GM23338 (cell line): ENCODE data around the gene RIGI. TPM values are rescaled to one million over a fixed set of nuclear protein-coding genes. Genes with fewer than 3 reads are reported as not detected.

Experiments
- ATAC-seq: fragments of 200-7000 bp; cut with Tn5 transposase; 3 replicates; pipeline ENCODE4 v1.9.1; 2020
- DNase-seq: peaks from one replicate; pipeline ENCODE4 v3.0.0-alpha.2; 2015; ENCODE audit warnings: low spot score
- H2AFZ ChIP-seq: fragments of 200-600 bp; sonication (generic); 2 replicates; pipeline ENCODE4 v1.8.0; 2016; ENCODE audit warnings: antibody characterized with exemption, mild to moderate bottlenecking, moderate library complexity
- H3F3A ChIP-seq: fragments of 200-600 bp; sonication (generic); replicated peaks from 2 replicates; pipeline ENCODE4 v1.8.0; 2017; ENCODE audit warnings: antibody characterized with exemption, mixed run types, low read depth
- H3K27ac ChIP-seq: fragments of 200-600 bp; sonication (generic); 2 replicates; pipeline ENCODE4 v1.6.1; 2016; ENCODE audit warnings: low read depth
- H3K27me3 ChIP-seq: fragments of 200-600 bp; sonication (generic); 2 replicates; pipeline ENCODE4 v1.8.0; 2016; ENCODE audit warnings: mild to moderate bottlenecking, mixed run types, moderate library complexity; ENCODE audit not compliant: insufficient read depth
- H3K36me3 ChIP-seq: fragments of 200-600 bp; sonication (generic); 2 replicates; pipeline ENCODE4 v1.8.0; 2016; ENCODE audit warnings: mild to moderate bottlenecking; ENCODE audit not compliant: insufficient read depth
- H3K4me1 ChIP-seq: fragments of 200-600 bp; sonication (generic); 2 replicates; pipeline ENCODE4 v1.8.0; 2016; ENCODE audit warnings: mild to moderate bottlenecking, moderate library complexity; ENCODE audit not compliant: insufficient read depth
- H3K4me2 ChIP-seq: fragments of 200-600 bp; sonication (generic); 2 replicates; pipeline ENCODE4 v1.7.1; 2017; ENCODE audit warnings: mixed run types
- H3K4me3 ChIP-seq: fragments of 200-600 bp; sonication (generic); 2 replicates; pipeline ENCODE4 v1.6.1; 2016; ENCODE audit warnings: mixed run types
- H3K79me2 ChIP-seq: fragments of 200-600 bp; sonication (generic); replicated peaks from 2 replicates; pipeline ENCODE4 v1.8.0; 2017; ENCODE audit warnings: mild to moderate bottlenecking; ENCODE audit not compliant: insufficient read depth
- H3K9me2 ChIP-seq: fragments of 200-600 bp; sonication (generic); 2 replicates; pipeline ENCODE4 v1.8.0; 2017; ENCODE audit not compliant: insufficient read depth
- H4K20me1 ChIP-seq: fragments of 200-600 bp; sonication (generic); replicated peaks from 2 replicates; pipeline ENCODE4 v1.8.0; 2017; ENCODE audit warnings: mild to moderate bottlenecking; ENCODE audit not compliant: insufficient read depth
- H3K27ac Mint-ChIP-seq: 2 replicates; pipeline ENCODE4 v1.8.0; 2020; ENCODE audit warnings: inconsistent platforms, mild to moderate bottlenecking, moderate library complexity, mixed read lengths
- H3K27me3 Mint-ChIP-seq: 3 replicates; pipeline ENCODE4 v1.8.0; 2022; ENCODE audit warnings: low read depth, mild to moderate bottlenecking, moderate library complexity, mixed read lengths, inconsistent platforms; ENCODE audit not compliant: insufficient read depth, poor library complexity
- H3K36me3 Mint-ChIP-seq: 3 replicates; pipeline ENCODE4 v1.8.0; 2021; ENCODE audit warnings: low read depth, mild to moderate bottlenecking, inconsistent platforms, moderate library complexity, mixed read lengths
- H3K4me1 Mint-ChIP-seq: 3 replicates; pipeline ENCODE4 v1.8.0; 2020; ENCODE audit warnings: mild to moderate bottlenecking, inconsistent platforms, mixed read lengths
- H3K4me3 Mint-ChIP-seq: 3 replicates; pipeline ENCODE4 v1.8.0; 2021; ENCODE audit warnings: moderate library complexity, mild to moderate bottlenecking, inconsistent platforms, mixed read lengths
- H3K9me3 Mint-ChIP-seq: 3 replicates; pipeline ENCODE4 v1.8.0; 2020; ENCODE audit warnings: moderate library complexity, mild to moderate bottlenecking, inconsistent platforms, mixed read lengths
- ETS1 ChIP-seq: IDR thresholded peaks from 2 replicates; pipeline ENCODE4 v1.6.1; 2016; ENCODE audit warnings: antibody characterized with exemption
- NANOG ChIP-seq: IDR thresholded peaks from 2 replicates; pipeline ENCODE4 v1.6.1; 2016; ENCODE audit warnings: antibody characterized with exemption, borderline replicate concordance
- STAT1 ChIP-seq: IDR thresholded peaks from one replicate; pipeline ENCODE4 v1.6.1; 2016; ENCODE audit warnings: antibody characterized with exemption; ENCODE audit not compliant: unreplicated experiment
- ZNF331 ChIP-seq: fragments of 250-450 bp; sonication (Bioruptor Pico); IDR thresholded peaks from 2 replicates; pipeline ENCODE4 v1.5.0; 2020; ENCODE audit warnings: low read depth, mild to moderate bottlenecking, moderate library complexity
- ZNF462 ChIP-seq: fragments of 250-450 bp; sonication (Bioruptor Pico); IDR thresholded peaks from 2 replicates; pipeline ENCODE4 v1.5.0; 2020; ENCODE audit warnings: mild to moderate bottlenecking, moderate library complexity
- polyA plus RNA-seq: library from polyadenylated mRNA; unstranded; fragments of >200 nt; fragmentation: Nextera tagmentation; extraction: Ambion mirVana; gene quantifications from 2 replicates; pipeline ENCODE4 v1.2.1, GENCODE V29; 2016
- total RNA-seq: library from RNA; depleted of rRNA; stranded (reverse); fragments of >200 nt; shearing (Covaris generic); gene quantifications from 2 replicates; pipeline ENCODE4 v1.2.3, GENCODE V29; 2014

Gene RIGI
- total and polyA plus RNA-seq, 2 experiments from 2014 or later = 14.2 to 14.7 TPM

- no peak for TF ChIP-seq ZNF462
Observed at GRCh38 chr9:32487981-32488380, 38.0 kb downstream of the RIGI start (continued).

GRCh38 chr9:32486839-32487562, 39.0 kb downstream of the RIGI start:
- no peaks in the 10 kb centered on the region for H3F3A ChIP-seq
- Mint-ChIP-seq H3K27me3 (peaks cover 3% of the 10 kb centered on the region), H3K4me1 (peaks cover 5% of the 10 kb centered on the region; the same call in 2 of the 3 replicates), H3K4me3 (no peak overlapping the region), H3K9me3 (no peaks in the 10 kb centered on the region; the same call in 2 of the 3 replicates), H3K36me3 (peaks cover 25% of the 10 kb centered on the region), H3K27ac (no peak overlapping the region)
- peaks cover 15% of the 10 kb centered on the region for H3K36me3 ChIP-seq
- no peak overlapping the region for H3K4me2 ChIP-seq
- no peaks in the 10 kb centered on the region for H3K27me3 ChIP-seq
- DNase-seq = no peak
- no peak for ATAC-seq
- no peak overlapping the region for H2AFZ ChIP-seq
- no peaks in the 10 kb centered on the region for H4K20me1 ChIP-seq
- H3K27ac ChIP-seq = no peak overlapping the region
- 0 out of 2 replicates have a peak, but pooled peaks cover 5% of the 10 kb centered on the region for H3K4me1 ChIP-seq
- no peak overlapping the region for H3K4me3 ChIP-seq
- H3K9me2 ChIP-seq = no peaks in the 10 kb centered on the region
- H3K79me2 ChIP-seq = no peaks in the 10 kb centered on the region
- TF ChIP-seq ZNF331 (CRISPR knock-in tag) (no peak), NANOG (no peak), ZNF462 (no peak), STAT1 (no peak), ETS1 (no peak)
